H1 (cell line): ENCODE data around the gene SSTR3. TPM values are rescaled to one million over a fixed set of nuclear protein-coding genes. Genes with fewer than 3 reads are reported as not detected.
A peak's percentile ranks its signal among the peaks of the same experiment; 100 is the strongest.

Experiments
- ASH2L ChIP-seq: fragments of 200-600, 300-600 bp; sonication (generic); IDR thresholded peaks from one replicate; pipeline ENCODE4 v1.7.1; 2017; ENCODE audit warnings: low read length
- CBX5 ChIP-seq: fragments of 300-800, 300-1000 bp; sonication (generic); IDR thresholded peaks from 2 replicates; pipeline ENCODE4 v1.7.1; 2016; ENCODE audit warnings: antibody characterized with exemption, low read length, low read depth
- CEBPB ChIP-seq: IDR thresholded peaks from 2 replicates; pipeline ENCODE4 v1.6.1; 2012; ENCODE audit warnings: low read depth, low read length
- CHD2 ChIP-seq: IDR thresholded peaks from 2 replicates; pipeline ENCODE4 v1.6.1; 2012; ENCODE audit warnings: low read length, improper control_type of control experiment
- CTBP2 ChIP-seq: IDR thresholded peaks from 2 replicates; pipeline ENCODE4 v1.7.0; 2011; ENCODE audit warnings: borderline replicate concordance, mild to moderate bottlenecking, moderate library complexity, mixed read lengths, low read length; ENCODE audit not compliant: insufficient read depth, insufficient read length
- E2F6 ChIP-seq: IDR thresholded peaks from 2 replicates; pipeline ENCODE4 v1.6.1; 2012; ENCODE audit warnings: inconsistent platforms
- EP300 ChIP-seq, 2 experiments: IDR thresholded peaks; 1 replicate in 1 of 2; 2 replicates in 1 of 2; pipeline ENCODE4 v1.6.1; 2011 to 2012; ENCODE audit warnings: low read depth in 2 of 2, low read length in 2 of 2, mild to moderate bottlenecking in 2 of 2, borderline replicate concordance in 1 of 2, inconsistent platforms in 1 of 2, moderate library complexity in 1 of 2
- HDAC6 ChIP-seq: IDR thresholded peaks from one replicate; pipeline ENCODE4 v1.7.1; 2012; ENCODE audit warnings: low read depth, mild to moderate bottlenecking, inconsistent platforms, low read length, moderate library complexity
- KDM1A ChIP-seq: fragments of 200-600, 300-600 bp; sonication (generic); IDR thresholded peaks from 2 replicates; pipeline ENCODE4 v1.7.1; 2016; ENCODE audit warnings: mild to moderate bottlenecking, low read length, borderline replicate concordance
- KDM4A ChIP-seq: IDR thresholded peaks from one replicate; pipeline ENCODE4 v1.7.1; 2012; ENCODE audit warnings: low read depth, mild to moderate bottlenecking, moderate library complexity, low read length, inconsistent platforms; ENCODE audit not compliant: severe bottlenecking
- NANOG ChIP-seq: IDR thresholded peaks from 2 replicates; pipeline ENCODE4 v1.6.1; 2011; ENCODE audit warnings: low read length, low read depth, mild to moderate bottlenecking, inconsistent platforms; ENCODE audit not compliant: insufficient read depth, poor library complexity, severe bottlenecking
- NRF1 ChIP-seq: IDR thresholded peaks from 2 replicates; pipeline ENCODE4 v1.6.1; 2011; ENCODE audit warnings: mild to moderate bottlenecking, low read depth, low read length, improper control_type of control experiment
- POU5F1 ChIP-seq: IDR thresholded peaks from 2 replicates; pipeline ENCODE4 v1.6.1; 2011; ENCODE audit warnings: low read depth, mild to moderate bottlenecking, low read length, moderate library complexity
- SIN3A ChIP-seq, 2 experiments: IDR thresholded peaks in 1 of 2; conservative IDR thresholded peaks in 1 of 2; 2 replicates each; pipeline ENCODE4 v1.6.1; 2011 to 2012; ENCODE audit warnings: low read length in 2 of 2, improper control_type of control experiment in 1 of 2, low read depth in 1 of 2, mild to moderate bottlenecking in 1 of 2
- SP4 ChIP-seq: IDR thresholded peaks from 2 replicates; pipeline ENCODE4 v1.6.1; 2012; ENCODE audit warnings: low read length, inconsistent platforms
- TEAD4 ChIP-seq: IDR thresholded peaks from 2 replicates; pipeline ENCODE4 v1.6.1; 2012; ENCODE audit warnings: low read depth, low read length, inconsistent platforms, mixed read lengths
- USF2 ChIP-seq: IDR thresholded peaks from 2 replicates; pipeline ENCODE4 v1.6.1; 2011; ENCODE audit warnings: low read length, improper control_type of control experiment
- polyA plus RNA-seq, 7 experiments: library from polyadenylated mRNA; depleted of rRNA in 3 of 7; stranded (reverse) in 5 of 7; unstranded in 2 of 7; fragments of >200 nt in 5 of 7; fragments of 200-250 nt in 2 of 7; gene quantifications; 1 replicate in 5 of 7; 2 replicates in 1 of 7; 4 replicates in 1 of 7; pipeline versions ENCODE4 v1.2.1 to v1.2.3, GENCODE V29; 2011 to 2013; ENCODE audit warnings: missing spikeins in 2 of 7, mixed read lengths in 2 of 7
- total RNA-seq: library from RNA; stranded (reverse); fragmentation: NEBNext Ultra II Directional; extraction: Animal tissue kit (Norgen Biotek cat#: 25700); gene quantifications from 2 replicates; pipeline ENCODE4 v1.2.1, GENCODE V29; 2021
- TF ChIP-seq, protein P1 (sequence below): IDR thresholded peaks from 2 replicates; pipeline ENCODE4 v1.6.1; 2012; ENCODE audit warnings: low read length, inconsistent platforms

Gene SSTR3
- total and polyA plus RNA-seq, 2 of the 8 experiments (the other 6 are each of a cell fraction or from before 2014, with no cell fraction given), result 0.22 to 0.77 TPM

- TF ChIP-seq CTBP2, result no peak
- TF ChIP-seq NANOG, result no peak
- no peak for TF ChIP-seq CEBPB
- peak; percentile 34 to 55; a peak in 1 of 4 replicates for TF ChIP-seq SIN3A (conservative IDR thresholded peaks at IDR 0.05 in 1 of 2, IDR thresholded peaks at IDR 0.05 in 1 of 2; ENCODE audit: low read depth in 1 of 2, low read length in 2 of 2)
- 0 out of 2 replicates have a peak, but pooled peaks have one; percentile 79 for TF ChIP-seq KDM1A
- TF ChIP-seq CHD2, result no peak
- no peak for TF ChIP-seq EP300 (IDR thresholded peaks at IDR 0.05; ENCODE audit: borderline replicate concordance in 1 of 2, low read depth in 2 of 2, low read length in 2 of 2)
- TF ChIP-seq HDAC6, result no peak
- TF ChIP-seq SP4, result 0 out of 2 replicates have a peak, but pooled peaks have one; percentile 81
- peak; percentile 64 for TF ChIP-seq KDM4A
- TF ChIP-seq, protein P1, sequence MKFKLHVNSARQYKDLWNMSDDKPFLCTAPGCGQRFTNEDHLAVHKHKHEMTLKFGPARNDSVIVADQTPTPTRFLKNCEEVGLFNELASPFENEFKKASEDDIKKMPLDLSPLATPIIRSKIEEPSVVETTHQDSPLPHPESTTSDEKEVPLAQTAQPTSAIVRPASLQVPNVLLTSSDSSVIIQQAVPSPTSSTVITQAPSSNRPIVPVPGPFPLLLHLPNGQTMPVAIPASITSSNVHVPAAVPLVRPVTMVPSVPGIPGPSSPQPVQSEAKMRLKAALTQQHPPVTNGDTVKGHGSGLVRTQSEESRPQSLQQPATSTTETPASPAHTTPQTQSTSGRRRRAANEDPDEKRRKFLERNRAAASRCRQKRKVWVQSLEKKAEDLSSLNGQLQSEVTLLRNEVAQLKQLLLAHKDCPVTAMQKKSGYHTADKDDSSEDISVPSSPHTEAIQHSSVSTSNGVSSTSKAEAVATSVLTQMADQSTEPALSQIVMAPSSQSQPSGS, result no peak
- TF ChIP-seq POU5F1, result no peak
- peak; percentile 67; the same call in 1 of the 2 replicates for TF ChIP-seq E2F6
- TF ChIP-seq CBX5, result no peak
- TF ChIP-seq ASH2L, result peak; percentile 77
- TF ChIP-seq NRF1, result no peak
- TF ChIP-seq USF2, result no peak
- TF ChIP-seq TEAD4, result no peak
Observed at GRCh38 chr22:37199103-37199759, 13.0 kb downstream of the SSTR3 start (continued).
